ENCODE results near the gene SPRYD4. TPM values are rescaled to one million over a fixed set of nuclear protein-coding genes. Genes with fewer than 3 reads are reported as not detected.
A peak's percentile ranks its signal among the peaks of the same experiment; 100 is the strongest.

The SPRYD4 gene
- total RNA-seq, 3 donors from 2014 or later = 2.9 to 4.8 (median 3.6) TPM

- no peaks in the 10 kb centered on the region for H3K27me3 ChIP-seq
- DNase-seq (ENCODE audit: low spot score in 2 of 2) = no peak
- intact Hi-C loops (cut with DNase I; ENCODE audit: low total_unique reads) = no loop called here
- TF ChIP-seq POLR2AphosphoS5 (IDR thresholded peaks at IDR 0.05) (no peak), POLR2A (IDR thresholded peaks at IDR 0.05) (no peak)
- TF ChIP-seq, protein P1, sequence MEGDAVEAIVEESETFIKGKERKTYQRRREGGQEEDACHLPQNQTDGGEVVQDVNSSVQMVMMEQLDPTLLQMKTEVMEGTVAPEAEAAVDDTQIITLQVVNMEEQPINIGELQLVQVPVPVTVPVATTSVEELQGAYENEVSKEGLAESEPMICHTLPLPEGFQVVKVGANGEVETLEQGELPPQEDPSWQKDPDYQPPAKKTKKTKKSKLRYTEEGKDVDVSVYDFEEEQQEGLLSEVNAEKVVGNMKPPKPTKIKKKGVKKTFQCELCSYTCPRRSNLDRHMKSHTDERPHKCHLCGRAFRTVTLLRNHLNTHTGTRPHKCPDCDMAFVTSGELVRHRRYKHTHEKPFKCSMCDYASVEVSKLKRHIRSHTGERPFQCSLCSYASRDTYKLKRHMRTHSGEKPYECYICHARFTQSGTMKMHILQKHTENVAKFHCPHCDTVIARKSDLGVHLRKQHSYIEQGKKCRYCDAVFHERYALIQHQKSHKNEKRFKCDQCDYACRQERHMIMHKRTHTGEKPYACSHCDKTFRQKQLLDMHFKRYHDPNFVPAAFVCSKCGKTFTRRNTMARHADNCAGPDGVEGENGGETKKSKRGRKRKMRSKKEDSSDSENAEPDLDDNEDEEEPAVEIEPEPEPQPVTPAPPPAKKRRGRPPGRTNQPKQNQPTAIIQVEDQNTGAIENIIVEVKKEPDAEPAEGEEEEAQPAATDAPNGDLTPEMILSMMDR (IDR thresholded peaks at IDR 0.05) = no peak
- peak overlapping the region; percentile 85 to 96 for H3K27ac ChIP-seq
- H3K4me3 ChIP-seq = peak overlapping the region; percentile 58 to 71 (median 61)
- no peaks in the 10 kb centered on the region for H3K9me3 ChIP-seq
- peaks cover 4 to 6% of the 10 kb centered on the region in 2 donors for H3K4me1 ChIP-seq
- H3K36me3 ChIP-seq = no peaks in the 10 kb centered on the region
Measured at GRCh38 chr12:56520506-56520905, 52.1 kb downstream of the SPRYD4 start.

DNA sequence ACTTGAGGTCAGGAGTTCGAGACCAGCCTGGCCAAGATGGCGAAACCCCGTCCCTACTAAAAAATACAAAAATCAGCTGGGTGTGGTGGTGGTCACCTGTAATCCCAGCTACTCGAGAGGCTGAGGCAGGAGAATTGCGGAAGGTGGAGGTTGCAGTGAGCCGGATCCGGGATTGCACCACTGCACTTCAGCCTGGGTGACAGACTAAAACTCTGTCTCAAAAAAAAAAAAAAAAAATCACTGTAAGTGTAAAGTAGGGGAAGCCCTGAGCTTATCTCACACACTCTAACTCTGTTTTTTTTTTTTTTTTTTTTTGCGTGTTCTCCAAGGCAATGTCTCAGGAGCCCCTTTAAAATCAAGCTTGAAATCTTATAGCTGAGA lies 52.8 kb downstream of the SPRYD4 start:
- peaks cover 4 to 6% of the 10 kb centered on the region in 2 donors for H3K4me1 ChIP-seq
- no peak for DNase-seq (ENCODE audit: low spot score in 2 of 2)
- no peaks in the 10 kb centered on the region for H3K9me3 ChIP-seq
- peak overlapping the region; percentile 58 to 71 (median 61) for H3K4me3 ChIP-seq
- no peaks in the 10 kb centered on the region for H3K27me3 ChIP-seq
- intact Hi-C loops (cut with DNase I; ENCODE audit: low total_unique reads) = no loop called here
- peak overlapping the region; percentile 87 to 96 for H3K27ac ChIP-seq
- no peaks in the 10 kb centered on the region for H3K36me3 ChIP-seq
- no peak for TF ChIP-seq POLR2AphosphoS5 (IDR thresholded peaks at IDR 0.05)
- TF ChIP-seq, protein P1 (IDR thresholded peaks at IDR 0.05) = no peak
- no peak for TF ChIP-seq POLR2A (IDR thresholded peaks at IDR 0.05)

DNA sequence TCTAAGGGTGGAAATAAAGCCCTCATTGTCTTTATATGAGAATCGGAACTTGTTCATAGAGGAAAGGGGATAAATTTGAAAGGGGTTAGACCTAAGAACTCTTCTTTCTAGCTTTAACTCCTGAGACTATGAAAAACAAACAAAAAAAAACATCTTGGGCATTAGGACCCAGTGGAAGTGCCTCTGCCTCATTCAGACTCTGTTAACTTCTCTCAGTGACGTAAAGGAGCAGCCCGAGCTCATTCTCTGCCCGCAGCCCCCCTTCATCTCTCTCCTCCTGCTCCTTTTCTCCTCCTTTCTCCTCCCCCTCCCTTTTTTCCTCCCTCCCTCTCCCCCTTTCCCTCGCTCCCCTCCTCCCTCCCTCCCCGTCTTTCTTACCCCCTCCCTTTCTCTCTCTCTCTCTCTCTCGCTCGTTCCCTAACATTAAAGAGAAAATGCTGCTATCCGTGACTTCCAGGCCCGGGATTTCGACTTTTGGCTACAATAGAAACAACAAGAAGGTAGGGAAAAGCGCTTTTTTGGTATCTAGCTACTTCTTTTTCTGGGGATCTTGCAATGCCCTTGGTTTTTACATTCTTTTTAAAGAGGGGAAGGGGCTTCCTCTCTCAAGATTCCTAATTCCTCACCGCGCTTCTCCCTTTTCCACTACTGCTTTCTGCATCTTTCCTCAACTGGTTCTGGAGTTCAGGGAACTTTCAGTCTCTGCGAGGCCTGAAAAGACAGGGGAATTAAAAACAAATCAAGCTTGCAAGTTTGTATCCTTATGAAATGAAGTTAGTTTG lies 53.4 kb downstream of the SPRYD4 start, which contains the start of gene RBMS2:
Gene RBMS2 (plus strand): TSS at position 231 of the 782 bp plus-strand sequence. CDS start 204 bp downstream, at position 435.
- intact Hi-C loops (cut with DNase I; ENCODE audit: low total_unique reads) = no loop called here
- Histone ChIP-seq H3K36me3 (no peaks in the 10 kb centered on the region), H3K27ac (peak within 1 kb of the TSS; percentile 87 to 96), H3K4me1 (peaks cover 4 to 6% of the 10 kb centered on the region in 2 donors), H3K4me3 (peak within 1 kb of the TSS; percentile 58 to 71 (median 61)), H3K9me3 (no peaks in the 10 kb centered on the region), H3K27me3 (no peaks in the 10 kb centered on the region)
- peak; percentile 74 to 89 for DNase-seq (ENCODE audit: low spot score in 2 of 2)
- TF ChIP-seq POLR2AphosphoS5 (IDR thresholded peaks at IDR 0.05) (peak in 1 of 3 donors; percentile 11), POLR2A (IDR thresholded peaks at IDR 0.05) (no peak)

DNA sequence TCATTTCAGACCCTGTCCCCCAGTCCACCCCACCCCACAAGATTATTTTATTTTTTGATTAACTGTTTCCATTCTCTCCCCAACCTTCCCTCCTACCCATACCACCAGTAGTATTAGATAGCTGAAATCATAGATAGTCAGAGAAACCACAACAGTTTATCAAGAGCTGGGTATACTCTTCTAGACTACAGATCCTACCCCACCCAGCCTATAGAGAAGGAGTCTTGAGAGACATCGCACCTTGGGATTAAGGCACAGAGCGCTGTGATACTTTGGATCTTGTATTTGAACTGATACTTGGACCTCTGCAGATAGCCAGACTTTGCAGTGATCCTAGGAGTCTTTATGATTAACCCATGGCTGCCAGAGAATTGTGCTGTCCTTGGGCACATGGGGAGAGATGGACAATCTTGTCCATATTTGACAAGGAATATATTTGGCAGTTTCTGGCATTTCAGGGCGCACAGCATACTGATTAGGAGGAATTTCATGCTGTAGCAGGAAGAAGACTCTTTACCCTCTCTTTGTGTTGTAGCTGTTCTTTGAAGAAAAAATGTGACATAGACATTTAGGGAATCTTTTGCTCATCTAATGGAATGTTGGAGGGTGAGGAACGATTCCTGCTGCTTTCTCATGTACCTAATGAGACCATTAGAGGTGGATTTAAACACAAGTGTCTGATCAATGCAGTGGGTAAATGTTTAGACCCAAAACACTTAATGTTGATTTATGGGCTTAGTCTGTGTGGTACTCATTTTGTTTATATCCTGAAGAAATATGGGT lies 54.2 kb downstream of the SPRYD4 start:
- H3K36me3 ChIP-seq = no peaks in the 10 kb centered on the region
- H3K4me1 ChIP-seq = peaks cover 6 to 7% of the 10 kb centered on the region in 2 donors
- intact Hi-C loops (cut with DNase I; ENCODE audit: low total_unique reads) = no loop called here

DNA sequence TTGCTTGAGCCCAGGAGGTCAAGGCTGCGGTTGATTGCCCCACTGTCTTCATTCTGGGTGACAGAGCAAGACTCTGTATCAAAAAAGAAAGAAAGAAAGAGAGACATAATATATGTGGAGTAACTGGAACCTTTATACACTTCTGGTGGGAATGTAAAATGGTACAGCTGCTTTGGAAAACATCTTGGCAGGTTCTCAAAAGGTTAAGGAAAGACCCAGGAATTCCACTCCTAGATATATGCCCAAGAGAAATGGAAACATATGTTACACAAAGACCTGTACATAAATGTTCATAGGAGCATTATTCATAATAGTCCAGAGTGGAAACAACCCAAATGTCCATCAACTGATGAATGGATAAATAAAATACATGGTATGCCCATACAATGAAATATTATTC lies 60.5 kb downstream of the SPRYD4 start:
- Histone ChIP-seq H3K27me3 (no peaks in the 10 kb centered on the region), H3K4me3 (no peak overlapping the region), H3K9me3 (no peaks in the 10 kb centered on the region), H3K4me1 (peaks cover 3% of the 10 kb centered on the region in 2 donors), H3K36me3 (no peaks in the 10 kb centered on the region), H3K27ac (no peak overlapping the region)
- TF ChIP-seq POLR2AphosphoS5 (IDR thresholded peaks at IDR 0.05) (no peak), POLR2A (IDR thresholded peaks at IDR 0.05) (no peak)
- TF ChIP-seq, protein P1 (IDR thresholded peaks at IDR 0.05) = no peak
- intact Hi-C loops (cut with DNase I; ENCODE audit: low total_unique reads) = no loop called here
- DNase-seq (ENCODE audit: low spot score in 2 of 2) = no peak

More for the DNA sequence above, 54.2 kb downstream of the SPRYD4 start:
- H3K27me3 ChIP-seq = no peaks in the 10 kb centered on the region
- no peak for TF ChIP-seq POLR2AphosphoS5 (IDR thresholded peaks at IDR 0.05)
- no peak for TF ChIP-seq POLR2A (IDR thresholded peaks at IDR 0.05)
- TF ChIP-seq, protein P1 (IDR thresholded peaks at IDR 0.05) = no peak
- H3K9me3 ChIP-seq = no peaks in the 10 kb centered on the region
- peak overlapping the region; percentile 58 to 71 (median 61) for H3K4me3 ChIP-seq
- no peak for DNase-seq (ENCODE audit: low spot score in 2 of 2)
- H3K27ac ChIP-seq = peak overlapping the region; percentile 87 to 96

Other genes starting within 250 kb of the SPRYD4 start
- 10 to 100 TPM; 64.4 to 86.6 (median 81.3) TPM for gene RNF41, start 246.7 kb upstream of the SPRYD4 start, total RNA-seq
- gene NABP2, start 244.2 kb upstream of the SPRYD4 start, total RNA-seq = 10 to 100 TPM; 24.7 to 31.2 (median 27.5) TPM
- gene SLC39A5, start 238.5 kb upstream of the SPRYD4 start, total RNA-seq = under 1 TPM in 1 of 3 donors, not detected in 2; 0.98 TPM
- 10 to 100 TPM; 12.8 to 18.4 (median 14.9) TPM for gene ANKRD52, start 210.2 kb upstream of the SPRYD4 start, total RNA-seq
- gene COQ10A, start 201.6 kb upstream of the SPRYD4 start, total RNA-seq = 10 to 100 TPM; 18.7 to 23.7 (median 18.7) TPM
- gene CS, start 168.2 kb upstream of the SPRYD4 start, total RNA-seq = 100 to 1,000 TPM in 2 of 3 donors, 10 to 100 TPM in 1; 79.2 to 132 (median 103) TPM
- gene CNPY2, start 152.6 kb upstream of the SPRYD4 start, total RNA-seq = 10 to 100 TPM; 69.9 to 86.1 (median 85.9) TPM
- gene PAN2, start 134.6 kb upstream of the SPRYD4 start, total RNA-seq = 10 to 100 TPM; 44.3 to 84.4 (median 54.1) TPM
- gene IL23A, start 129.7 kb upstream of the SPRYD4 start, total RNA-seq = under 1 TPM in 1 of 3 donors, not detected in 2; 0.88 TPM
- gene STAT2, start 108.5 kb upstream of the SPRYD4 start, total RNA-seq = 100 to 1,000 TPM; 198 to 207 (median 198) TPM
- not detected for gene APOF, start 105.7 kb upstream of the SPRYD4 start, total RNA-seq
- gene TIMELESS, start 19.2 kb upstream of the SPRYD4 start, total RNA-seq = 1 to 10 TPM; 4.5 to 7.2 (median 6.7) TPM
- gene MIP, start 13.9 kb upstream of the SPRYD4 start, total RNA-seq = not detected
- 1 to 10 TPM in 2 of 3 donors, under 1 TPM in 1; 0.16 to 5.1 (median 4.6) TPM for gene GLS2, start 19.6 kb downstream of the SPRYD4 start, total RNA-seq
- 10 to 100 TPM; 22.9 to 27.5 (median 27.2) TPM for gene RBMS2, start 53.2 kb downstream of the SPRYD4 start, total RNA-seq
- 100 to 1,000 TPM in 1 of 3 donors, 10 to 100 TPM in 2; 80.2 to 104 (median 81.0) TPM for gene BAZ2A, start 161.7 kb downstream of the SPRYD4 start, total RNA-seq
- gene ATP5F1B, start 177.4 kb downstream of the SPRYD4 start, total RNA-seq = 100 to 1,000 TPM; 310 to 369 (median 328) TPM
- gene PTGES3, start 219.7 kb downstream of the SPRYD4 start, total RNA-seq = 100 to 1,000 TPM in 2 of 3 donors, 10 to 100 TPM in 1; 85.0 to 134 (median 111) TPM